Stimulated activated CD8-positive, alpha-beta memory T cell treated with anti-CD3 and anti-CD28 coated beads, Interleukin-4, amount 100 ng/mL, for 4 hours (primary cell): ENCODE results near the gene PTOV1.

Source experiments
- DNase-seq, 2 donors: peaks; one replicate each; pipeline ENCODE4 v3.0.0-alpha.2; 2020; ENCODE audit warnings: low read depth in 2 of 2, low spot score in 1 of 2

PTOV1 gene

DNA sequence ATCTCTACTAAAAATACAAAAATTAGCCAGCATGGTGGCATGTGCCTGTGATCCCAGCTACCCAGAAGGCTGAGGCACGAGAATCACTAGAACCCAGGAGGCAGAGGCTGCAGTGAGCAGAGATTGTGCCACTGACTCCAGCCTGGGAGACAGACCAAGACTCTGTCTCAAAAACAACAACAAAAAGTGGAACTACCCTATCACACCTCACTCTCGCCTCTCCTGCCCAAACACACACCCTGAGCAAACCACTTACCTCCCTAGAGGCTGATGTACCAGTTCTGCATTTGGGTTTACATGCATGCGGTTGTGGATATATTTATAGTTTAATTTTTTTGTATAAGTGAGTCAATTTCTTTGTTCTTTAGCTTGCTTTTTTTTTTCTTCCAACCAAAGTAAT, 7.7 kb upstream of the PTOV1 start:
- no peak for DNase-seq

DNA sequence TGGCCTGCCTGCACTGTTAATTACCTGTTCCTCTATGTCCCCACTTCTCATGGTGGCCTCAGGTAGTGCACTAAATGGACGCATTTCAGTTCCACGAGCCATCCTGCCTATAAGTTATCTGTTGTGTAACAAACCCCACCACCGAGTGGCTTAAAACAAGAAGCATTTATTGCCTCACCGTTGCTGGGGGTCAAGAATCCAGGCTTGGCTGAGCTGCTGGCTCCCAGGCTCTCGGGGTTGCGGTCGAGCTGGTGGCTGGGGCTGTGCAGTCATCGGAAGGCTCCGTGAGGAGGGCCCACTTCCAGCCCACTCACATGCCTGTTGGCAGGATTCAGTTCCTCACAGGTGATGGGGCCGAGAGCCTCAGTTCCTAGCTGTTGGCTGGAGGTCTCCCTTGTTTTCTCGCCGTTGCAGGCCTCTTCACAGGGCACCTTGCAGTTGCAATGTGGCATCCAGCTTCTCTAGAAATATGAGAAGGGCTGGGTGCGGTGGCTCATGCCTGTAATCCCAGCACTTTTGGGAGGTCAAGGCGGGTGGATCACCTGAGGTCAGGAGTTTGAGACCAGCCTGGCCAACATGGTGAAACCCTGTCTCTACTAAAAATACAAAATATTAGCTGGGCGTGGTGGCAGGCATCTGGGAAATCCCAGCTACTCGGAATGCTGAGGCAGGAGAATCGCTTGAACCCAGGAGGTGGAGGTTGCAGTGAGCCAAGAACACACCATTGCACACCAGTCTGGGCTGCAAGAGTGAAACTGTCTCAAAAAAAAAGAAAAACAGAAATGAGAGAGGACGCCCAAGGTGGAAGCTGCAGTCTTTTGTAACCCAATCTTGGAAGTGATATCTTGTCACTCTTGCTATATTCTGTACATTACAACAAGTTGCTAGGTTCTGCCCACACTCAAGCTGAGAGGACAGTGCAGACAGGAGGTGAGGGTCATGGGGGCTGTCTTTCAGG, 6.5 kb upstream of the PTOV1 start:
- no peak for DNase-seq

- DNase-seq: no peak
These were observed 5.5 kb upstream of the PTOV1 start for GRCh38 chr19:49845414-49845813.

- DNase-seq: no peak
These were observed 4.6 kb upstream of the PTOV1 start for GRCh38 chr19:49846408-49846807.

DNA sequence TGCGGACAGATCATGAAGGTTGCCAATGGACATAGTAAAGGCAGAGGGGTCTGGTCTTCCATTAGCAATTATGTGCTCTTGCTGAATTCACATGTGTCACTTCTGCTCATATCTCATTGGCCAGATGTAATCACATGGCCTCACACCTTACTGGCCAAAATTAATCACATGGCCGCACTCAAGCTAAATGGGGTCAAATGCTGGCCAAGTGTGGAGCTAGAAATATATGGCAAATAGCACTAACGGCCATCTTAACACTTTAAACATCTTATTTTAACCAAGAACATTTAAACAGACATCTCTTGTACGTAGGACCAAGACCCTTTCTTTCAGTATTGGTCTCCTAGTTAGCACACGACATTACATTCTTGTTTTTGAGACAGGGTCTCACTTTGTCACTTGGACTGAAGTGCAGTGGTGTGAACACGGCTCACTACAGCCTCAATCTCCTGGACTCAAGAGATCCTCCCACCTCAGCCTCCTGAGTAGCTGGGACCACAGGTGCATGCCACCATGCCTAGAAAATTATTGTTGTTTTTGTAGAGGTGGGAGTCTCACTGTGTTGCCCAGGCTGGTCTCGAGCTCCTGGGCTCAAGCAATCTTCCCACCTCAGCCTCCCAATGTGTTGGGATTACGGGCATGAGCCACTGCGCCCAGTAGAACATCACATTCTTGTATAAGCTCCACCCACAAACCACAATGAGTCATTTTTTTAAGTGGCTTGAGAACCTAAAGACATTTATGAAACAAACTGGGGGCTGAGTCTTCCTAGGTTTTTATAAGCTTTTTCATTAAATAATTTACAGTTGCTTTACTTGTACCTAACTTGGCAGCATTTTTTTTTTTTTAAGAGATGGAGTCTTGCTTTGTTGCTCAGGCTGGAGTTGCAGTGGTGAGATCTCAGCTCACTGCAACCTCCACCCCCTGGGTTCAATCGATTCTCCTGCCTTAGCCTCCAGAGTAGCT, 2.9 kb upstream of the PTOV1 start:
- no peak for DNase-seq

DNA sequence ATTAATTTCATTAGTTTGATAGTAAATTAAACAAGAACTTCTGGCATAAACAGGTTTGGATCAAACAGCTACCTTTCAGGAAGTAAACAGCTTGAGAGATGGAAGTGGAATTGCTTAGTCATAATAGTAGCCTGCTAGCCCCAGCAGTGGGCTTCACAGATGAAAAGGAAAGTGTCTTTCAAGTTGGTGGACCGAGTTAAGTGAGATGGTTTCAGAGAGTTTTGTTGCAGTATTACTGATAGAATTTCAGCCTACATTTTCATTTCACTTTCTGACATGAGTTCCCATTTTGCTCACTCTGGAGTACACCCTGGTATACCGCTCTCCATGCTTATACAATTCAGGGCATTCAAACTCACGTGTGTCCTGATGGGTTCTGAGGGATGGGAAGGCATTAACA, 2.0 kb upstream of the PTOV1 start:
- no peak for DNase-seq

- DNase-seq: no peak
These were observed 1.3 kb upstream of the PTOV1 start for GRCh38 chr19:49849433-49850220.

GRCh38 chr19:49850221-49850486, 805 bp upstream of the PTOV1 start:
- DNase-seq: no peak

DNA sequence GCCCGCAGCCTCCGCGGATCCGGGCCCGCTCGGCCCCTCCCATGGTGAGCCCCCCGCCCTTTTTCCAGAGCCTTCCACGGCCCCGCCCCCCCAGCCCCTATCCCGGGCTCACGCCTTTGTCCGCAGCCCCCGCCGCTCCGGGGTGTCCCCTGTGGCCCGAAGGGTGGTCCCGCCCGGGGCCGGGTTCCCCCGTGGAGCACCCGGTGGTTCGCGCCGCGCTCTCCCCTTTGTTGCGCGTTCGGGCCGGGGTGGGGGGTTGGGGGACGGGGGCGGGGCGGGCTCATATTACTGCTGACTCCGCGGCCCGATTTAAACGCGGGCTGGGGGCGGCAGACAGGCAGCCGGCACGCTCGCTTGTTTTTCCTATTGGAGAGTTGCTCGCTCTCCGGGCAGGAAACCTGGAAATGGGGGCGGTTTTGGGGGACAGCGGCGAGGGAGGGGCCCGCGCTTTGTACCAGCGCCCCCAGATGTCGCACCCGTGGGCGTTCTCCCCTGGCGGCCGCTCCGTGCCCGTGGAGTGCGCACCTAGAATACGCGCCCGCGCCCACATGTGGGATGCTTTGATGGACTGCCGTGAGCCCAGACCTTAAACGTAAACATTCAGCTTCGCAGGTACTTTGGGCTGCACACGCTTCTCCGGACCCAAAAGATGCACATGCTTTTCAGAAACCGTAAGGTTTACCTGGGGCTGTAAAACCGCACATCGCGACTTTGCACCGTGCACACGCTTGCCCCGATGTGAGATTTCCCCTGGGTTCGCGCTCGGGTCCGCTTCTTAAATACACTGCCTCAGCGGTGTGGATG, 699 bp downstream of the PTOV1 start:
- no peak for DNase-seq

- DNase-seq: no peak
These were observed 1.7 kb downstream of the PTOV1 start for GRCh38 chr19:49852631-49853126.

DNA sequence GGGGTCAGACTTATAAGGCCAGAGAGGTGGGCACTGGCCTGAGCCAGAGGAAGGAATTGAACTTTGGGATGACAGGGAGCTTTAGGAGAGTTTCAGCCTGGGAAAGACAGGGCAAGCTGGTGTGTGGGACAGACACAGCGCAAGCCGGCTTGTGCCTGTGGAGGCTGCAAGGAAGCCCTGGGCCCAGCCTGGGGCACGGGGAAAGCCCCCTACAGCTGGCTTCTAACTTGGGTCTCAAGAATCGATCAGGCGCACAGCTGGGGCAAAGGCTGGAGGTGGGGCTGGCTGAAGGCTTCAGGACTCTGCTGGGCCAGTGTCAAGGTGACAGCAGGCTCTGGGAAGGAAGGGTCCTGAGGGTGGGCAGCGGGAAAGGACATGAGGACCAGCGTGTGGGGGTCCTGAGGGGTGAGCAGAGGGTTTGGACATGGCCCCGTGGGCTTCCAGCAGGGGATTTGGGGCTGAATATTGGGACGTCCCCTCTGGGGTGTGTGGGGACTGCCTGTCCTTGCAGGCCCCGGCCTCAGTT, 3.0 kb downstream of the PTOV1 start:
- no peak for DNase-seq

DNA sequence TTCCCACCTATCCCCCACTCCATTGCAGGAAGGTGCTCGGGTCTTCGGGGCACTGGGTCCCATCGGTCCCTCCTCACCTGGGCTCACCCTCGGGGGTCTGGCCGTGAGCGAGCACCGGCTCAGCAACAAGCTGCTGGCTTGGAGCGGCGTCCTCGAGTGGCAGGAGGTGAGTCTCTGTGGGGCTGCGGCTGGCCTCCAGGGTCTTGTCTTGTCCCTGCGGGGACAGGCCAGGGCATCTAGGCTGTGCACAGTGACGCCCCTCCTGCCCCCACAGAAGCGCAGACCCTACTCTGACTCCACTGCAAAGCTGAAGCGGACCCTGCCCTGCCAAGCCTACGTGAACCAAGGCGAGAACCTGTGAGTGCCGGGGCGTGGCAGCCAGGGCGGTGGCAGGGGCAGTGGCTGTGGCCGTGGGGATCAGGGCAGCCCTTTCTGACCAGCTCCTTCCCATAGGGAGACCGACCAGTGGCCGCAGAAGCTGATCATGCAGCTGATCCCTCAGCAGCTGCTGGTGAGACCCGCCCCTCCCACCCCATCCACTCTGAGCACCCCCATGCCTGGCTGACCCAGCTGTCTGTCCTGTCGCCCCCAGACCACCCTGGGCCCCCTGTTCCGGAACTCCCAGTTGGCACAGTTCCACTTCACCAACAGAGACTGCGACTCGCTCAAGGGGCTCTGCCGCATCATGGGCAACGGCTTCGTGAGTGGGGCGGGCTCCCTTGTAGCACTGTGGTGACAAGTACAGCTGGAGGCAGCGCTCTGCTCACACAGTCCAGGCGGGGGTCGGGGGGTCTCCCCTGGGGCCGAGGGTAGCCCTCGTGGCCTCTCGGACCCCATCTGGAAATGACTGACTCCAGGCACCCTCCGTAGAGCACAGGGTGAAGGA, 3.7 kb downstream of the PTOV1 start:
- DNase-seq: no peak

GRCh38 chr19:49855277-49855675, 4.3 kb downstream of the PTOV1 start:
- DNase-seq: no peak

GRCh38 chr19:49855676-49856573, 5.0 kb downstream of the PTOV1 start:
- DNase-seq: no peak

- DNase-seq: no peak
These were observed 5.6 kb downstream of the PTOV1 start for GRCh38 chr19:49856574-49857021.

DNA sequence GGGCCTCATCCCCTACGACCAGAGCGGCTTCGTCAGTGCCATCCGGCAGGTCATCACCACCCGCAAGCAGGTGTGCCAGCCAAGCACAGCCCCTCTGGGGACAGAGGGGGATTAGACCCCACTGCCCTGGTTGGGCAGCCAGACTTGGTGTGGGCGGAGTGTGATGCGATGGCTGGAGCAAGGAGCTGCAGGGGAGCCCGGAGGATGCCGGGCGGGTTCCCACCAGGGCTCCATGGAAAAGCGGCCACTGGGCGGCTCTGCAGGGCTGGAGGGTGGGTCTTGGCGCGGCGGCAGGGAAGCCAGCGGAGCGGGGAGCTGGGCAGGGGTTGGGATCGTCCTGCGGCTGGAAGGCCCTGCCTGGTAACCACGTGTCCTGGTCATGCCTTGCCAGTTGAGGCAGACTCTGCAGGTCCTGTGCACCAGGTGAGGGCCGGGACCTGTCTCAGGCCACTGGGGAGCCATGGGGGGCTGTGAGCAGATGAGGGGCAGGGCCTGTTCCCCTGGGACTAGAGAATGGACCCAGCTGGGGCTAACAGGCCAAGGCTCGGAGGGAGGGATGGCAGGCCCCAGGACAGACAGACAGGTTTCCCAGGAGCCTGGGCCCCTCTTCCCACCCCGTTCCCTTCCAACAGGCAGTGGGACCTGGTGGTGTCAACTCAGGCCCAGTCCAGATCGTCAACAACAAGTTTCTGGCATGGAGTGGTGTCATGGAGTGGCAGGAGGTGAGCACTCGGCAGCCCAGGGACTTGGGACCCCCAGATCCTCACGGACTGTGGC, 6.3 kb downstream of the PTOV1 start:
- DNase-seq: no peak

- DNase-seq: no peak
These were observed 6.8 kb downstream of the PTOV1 start for GRCh38 chr19:49857838-49858087.
